ENCODE results near the gene SPP2.

SPP2 gene

GRCh38 chr2:234098681-234099080 lies 48.2 kb downstream of the SPP2 start:
- DNase-seq: no peak

GRCh38 chr2:234099266-234099665 lies 48.8 kb downstream of the SPP2 start:
- no peak for DNase-seq

DNA sequence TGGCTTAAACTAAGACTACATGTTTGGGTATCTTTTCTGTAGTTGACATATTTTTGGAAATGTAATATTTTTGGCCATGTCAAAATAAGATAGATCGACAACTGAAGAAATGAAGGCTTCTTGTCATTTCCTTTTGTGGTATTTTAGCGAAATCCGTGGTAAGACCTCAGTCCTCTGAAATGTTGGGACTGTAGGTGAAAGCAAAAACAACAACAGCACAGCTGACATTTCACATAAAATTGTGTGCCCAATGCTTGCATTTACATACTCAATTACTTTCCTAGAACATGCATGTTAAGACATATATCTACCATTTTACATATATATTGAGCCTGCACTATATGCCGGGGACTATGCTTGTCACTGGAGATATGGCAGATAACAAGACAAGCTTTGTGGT lies 50.2 kb downstream of the SPP2 start:
- no peak for DNase-seq

DNA sequence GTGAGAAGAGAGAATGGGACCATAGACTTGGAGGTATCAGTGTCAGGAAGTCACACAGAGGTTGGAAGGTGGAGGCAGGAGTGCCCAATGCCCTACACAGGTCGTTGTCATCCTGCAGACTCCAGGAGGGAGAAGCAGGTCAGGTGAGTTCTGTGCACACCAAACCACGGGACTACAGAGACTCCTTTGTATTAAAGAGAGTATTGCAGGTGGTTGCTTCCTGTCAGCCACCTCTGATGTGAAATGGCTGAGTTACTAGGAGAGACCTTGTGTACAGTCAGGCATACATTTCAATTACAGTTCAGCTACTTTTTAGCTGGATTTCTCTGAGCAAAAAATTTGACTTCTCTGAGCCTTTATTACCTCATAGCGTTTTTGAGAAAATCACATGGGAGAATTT lies 51.6 kb downstream of the SPP2 start:
- no peak for DNase-seq

GRCh38 chr2:234107861-234108260 lies 57.4 kb downstream of the SPP2 start:
- no peak for DNase-seq

GRCh38 chr2:234109321-234109720 lies 58.8 kb downstream of the SPP2 start:
- no peak for DNase-seq

DNA sequence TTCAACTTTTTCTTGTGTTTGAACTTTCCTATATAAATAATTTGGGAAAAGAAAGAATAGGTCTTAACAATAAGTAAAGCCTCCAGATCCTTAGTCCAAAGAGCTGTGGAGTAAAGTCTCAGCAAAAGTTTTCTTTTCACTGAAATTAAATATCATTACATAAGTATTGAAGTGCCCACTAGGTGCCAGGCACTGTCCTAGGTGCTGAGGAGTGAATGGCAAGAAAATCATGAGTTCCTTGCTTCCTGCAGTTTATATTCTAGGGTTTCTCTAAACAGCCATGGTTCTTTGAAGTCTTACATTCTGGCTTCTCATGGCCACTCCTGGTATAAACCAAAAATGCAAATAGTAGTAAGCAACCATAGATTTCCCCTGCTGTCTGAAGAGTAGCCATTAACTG lies 59.7 kb downstream of the SPP2 start:
- no peak for DNase-seq

DNA sequence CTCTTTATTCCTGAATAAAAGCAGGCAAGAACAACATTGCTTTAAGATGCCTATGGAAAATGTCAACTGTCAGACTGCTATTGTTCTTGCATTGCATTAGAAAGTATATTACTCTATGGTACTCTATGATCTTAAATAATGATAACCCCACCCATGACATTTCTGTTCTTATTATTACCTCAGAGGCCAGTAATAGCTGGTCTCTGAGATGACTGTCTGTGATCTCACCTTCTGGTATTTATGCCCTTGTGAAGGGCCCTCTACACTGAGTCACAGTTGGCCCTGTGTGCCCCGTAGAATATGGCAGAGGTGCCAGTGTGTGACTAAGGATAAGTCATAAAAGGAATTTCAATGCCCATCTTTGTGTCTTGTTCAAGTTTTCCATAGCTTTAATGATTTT lies 61.0 kb downstream of the SPP2 start:
- DNase-seq: no peak

- DNase-seq: no peak
These were observed 65.5 kb downstream of the SPP2 start for GRCh38 chr2:234116010-234116409.

GRCh38 chr2:234121999-234122398 lies 71.5 kb downstream of the SPP2 start:
- DNase-seq: no peak

DNA sequence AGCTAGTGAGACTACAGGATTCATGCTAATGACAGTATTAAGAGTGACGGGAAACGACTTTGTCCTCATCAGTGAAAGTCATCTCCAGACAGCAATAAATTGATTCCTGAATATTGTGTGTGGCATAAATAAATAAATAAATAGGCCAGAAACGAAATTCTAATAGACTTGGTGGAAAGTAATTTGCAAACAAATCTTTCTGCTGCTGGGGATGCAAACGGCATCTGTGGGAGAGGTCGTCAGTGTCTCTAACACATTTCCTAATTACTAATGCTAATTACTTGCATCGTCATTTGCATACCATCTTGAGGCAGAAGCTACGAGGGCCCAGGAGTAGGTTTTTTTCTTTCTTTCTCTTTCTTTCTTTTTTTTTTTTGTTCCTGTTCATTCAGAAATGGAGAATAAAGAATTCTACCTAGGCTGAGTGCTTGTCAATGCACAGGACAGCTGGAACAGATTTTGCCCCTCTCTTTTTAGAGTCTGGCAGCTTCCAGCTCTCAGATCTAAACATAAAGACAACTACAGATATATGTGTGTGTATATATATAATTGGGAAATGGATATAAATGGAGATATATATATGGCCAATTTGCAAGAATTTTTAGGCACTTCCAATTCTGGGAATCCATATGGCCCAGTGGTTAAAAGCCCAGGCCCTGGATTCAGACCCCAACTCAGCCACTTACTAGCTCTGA lies 75.1 kb downstream of the SPP2 start:
- DNase-seq: no peak

GRCh38 chr2:234126146-234126470 lies 75.6 kb downstream of the SPP2 start:
- no peak for DNase-seq

All from NCI-H1930 (cell line).